Esophagus muscularis mucosa (tissue), 3 donors: ENCODE results near the gene TP53AIP1.

Source experiments
- CTCF ChIP-seq, 3 experiments: fragments of 200-600 bp in 2 of 3; fragments of 450-650 bp in 1 of 3; sonication (generic) in 2 of 3; IDR thresholded peaks; one replicate each; pipeline ENCODE4 v1.5.1; 2017 to 2019; ENCODE audit warnings: antibody characterized with exemption in 3 of 3, mild to moderate bottlenecking in 2 of 3, moderate library complexity in 1 of 3
- POLR2AphosphoS5 ChIP-seq, 2 donors: sonication (generic); formaldehyde crosslinking; IDR thresholded peaks; one replicate each; pipeline ENCODE4 v1.6.1; 2017; ENCODE audit warnings: antibody characterized with exemption in 2 of 2

- no peak for TF ChIP-seq CTCF (IDR thresholded peaks at IDR 0.05)
- TF ChIP-seq POLR2AphosphoS5 (IDR thresholded peaks at IDR 0.05), result no peak
Observed at GRCh38 chr11:128894685-128895084, 48.0 kb downstream of the TP53AIP1 start.
